Measurements from ENCODE around the gene LCNL1. TPM values are rescaled to one million over a fixed set of nuclear protein-coding genes. Genes with fewer than 3 reads are reported as not detected.

LCNL1 gene
- total RNA-seq, 1 experiment from 2014 or later: not detected

DNA sequence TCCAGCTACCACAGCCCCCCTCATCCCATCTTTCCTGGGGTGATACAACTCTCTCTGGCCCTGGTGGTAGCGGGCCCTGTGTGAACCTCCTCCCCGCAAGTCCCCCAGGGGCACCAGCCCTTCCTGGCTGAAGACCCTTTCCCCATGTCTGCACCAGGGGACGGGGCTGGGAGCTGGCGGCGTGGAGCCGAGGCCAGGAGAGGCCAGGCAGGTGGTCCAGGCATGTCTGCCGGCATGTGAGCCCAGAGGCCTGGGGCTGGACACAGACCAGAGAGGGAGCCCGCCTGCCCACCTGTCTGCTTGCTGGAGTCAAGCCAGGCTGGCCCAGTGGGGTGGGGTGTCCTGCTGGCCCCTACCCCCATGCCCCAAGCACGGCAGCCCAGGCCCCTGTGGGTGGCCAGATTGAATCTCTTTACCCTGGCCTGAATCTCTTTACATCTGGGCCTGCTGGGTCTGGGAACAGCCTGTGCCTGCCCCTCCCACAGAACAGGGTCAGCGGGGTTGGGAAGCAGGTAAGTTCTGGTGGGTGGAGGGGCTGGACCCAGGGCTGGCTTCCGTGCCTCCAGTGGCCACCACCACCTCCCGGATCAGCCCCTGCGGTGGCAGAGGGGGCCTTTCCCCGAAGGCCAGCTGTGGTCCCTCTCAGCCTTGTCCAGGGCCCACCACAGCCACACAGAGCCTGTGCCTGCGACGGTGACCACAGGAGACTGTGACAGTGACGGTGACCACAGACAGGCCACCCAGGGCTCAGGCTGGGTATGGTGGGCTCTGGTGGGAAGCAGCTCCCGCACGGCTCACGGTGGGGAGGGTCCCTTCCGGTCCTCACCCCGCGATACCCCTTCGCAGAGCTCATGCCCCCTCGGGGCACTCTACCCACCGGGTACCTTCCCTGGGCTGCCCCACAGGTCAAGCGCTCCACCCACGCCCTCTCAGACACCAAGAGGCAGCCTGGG, 23.6 kb upstream of the LCNL1 start:
- no peak for DNase-seq (ENCODE audit: low spot score)

DNA sequence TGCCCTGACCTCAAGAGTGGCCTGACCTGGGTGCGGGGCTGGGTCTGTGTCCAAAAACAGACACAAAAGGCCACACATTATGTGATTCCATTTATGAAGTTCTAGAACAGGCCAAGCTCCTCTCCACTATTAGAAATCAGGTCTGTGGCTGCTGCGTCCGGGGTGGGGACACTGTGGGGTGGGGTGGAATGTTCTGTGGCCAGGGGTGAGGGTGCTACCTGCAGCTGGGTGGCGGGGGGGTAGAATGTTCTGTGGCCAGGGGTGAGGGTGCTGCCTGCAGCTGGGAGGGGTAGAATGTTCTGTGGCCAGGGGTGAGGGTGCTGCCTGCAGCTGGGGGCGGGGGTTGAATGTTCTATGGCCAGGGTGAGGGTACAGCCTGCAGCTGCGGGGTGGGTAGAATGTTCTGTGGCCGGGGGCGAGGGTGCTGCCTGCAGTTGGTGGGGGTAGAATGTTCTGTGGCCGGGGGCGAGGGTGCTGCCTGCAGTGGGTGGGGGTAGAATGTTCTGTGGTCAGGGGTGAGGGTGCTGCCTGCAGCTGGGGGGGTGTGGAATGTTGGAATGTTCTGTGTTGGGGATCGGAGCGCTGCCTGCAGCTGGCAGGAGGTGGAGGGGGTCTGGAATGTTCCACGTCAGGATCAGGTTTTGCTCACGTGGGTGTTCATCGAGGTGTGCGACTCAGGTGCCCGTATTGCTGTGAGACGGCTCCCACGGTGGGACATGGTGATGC, 22.4 kb upstream of the LCNL1 start:
- DNase-seq (ENCODE audit: low spot score): no peak

- no peak for DNase-seq (ENCODE audit: low spot score)
Observed at GRCh38 chr9:136960938-136961275, 21.9 kb upstream of the LCNL1 start.

DNA sequence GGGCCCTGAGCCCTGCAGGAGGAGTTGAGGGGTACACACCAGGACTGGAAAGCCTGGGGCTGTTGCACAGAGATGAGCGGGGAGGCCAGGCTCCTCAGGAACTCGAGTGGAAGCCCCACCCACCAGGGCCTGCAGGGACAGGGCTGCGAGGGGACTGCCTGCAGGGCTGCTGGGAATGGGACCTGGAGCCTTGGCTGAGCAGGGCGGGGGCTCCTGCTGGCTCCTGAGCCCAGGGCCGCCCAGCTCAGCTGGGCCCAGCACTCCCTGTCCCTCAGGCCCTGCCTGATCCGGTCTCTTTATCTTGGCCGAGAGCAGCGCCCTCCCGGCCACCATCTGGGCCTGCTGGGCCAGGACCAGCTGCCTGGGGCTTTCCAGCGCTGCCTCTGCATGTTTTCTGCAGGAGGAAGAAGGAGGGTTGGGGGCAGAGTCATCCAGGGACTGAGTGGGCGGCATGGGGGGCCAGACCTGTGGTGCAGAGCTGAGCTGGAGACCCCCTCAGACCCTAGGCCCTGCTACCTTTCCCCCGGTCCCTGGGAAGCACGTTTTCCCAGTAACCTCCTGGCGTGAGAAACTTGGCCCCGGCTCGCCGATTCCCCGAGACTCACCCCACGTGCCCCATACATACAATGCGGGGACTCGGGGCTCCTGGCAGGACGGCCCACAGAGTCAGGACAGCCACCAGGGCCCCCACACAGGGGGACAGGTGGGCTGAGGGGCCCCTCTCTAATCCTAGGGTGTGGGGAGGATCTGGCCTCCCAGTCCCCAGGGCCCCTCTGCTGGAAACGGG, 21.3 kb upstream of the LCNL1 start:
- DNase-seq (ENCODE audit: low spot score): no peak

- DNase-seq (ENCODE audit: low spot score): no peak
Observed at GRCh38 chr9:136962163-136962562, 20.6 kb upstream of the LCNL1 start.

GRCh38 chr9:136962701-136963248, 20.0 kb upstream of the LCNL1 start:
- DNase-seq (ENCODE audit: low spot score): no peak

DNA sequence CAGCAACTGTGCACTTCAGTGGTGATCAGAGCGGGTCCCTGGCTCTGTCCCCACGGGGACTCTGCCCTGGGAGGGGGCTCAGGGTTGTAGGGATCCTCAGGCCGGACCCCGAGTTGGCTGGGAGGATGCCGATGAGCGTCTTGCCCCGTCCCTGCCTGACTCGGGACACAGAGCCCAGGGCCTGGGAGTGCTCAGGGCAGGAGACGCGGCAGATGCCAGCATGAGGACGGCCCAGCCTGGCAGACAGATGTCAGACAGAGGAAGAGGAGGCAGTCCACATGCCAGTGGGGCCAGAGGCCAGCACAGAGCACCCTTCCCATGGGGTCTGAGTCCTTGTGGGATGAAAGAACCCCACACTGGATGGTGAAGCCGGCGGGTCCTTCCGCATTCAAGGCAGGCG, 19.5 kb upstream of the LCNL1 start:
- no peak for DNase-seq (ENCODE audit: low spot score)

DNA sequence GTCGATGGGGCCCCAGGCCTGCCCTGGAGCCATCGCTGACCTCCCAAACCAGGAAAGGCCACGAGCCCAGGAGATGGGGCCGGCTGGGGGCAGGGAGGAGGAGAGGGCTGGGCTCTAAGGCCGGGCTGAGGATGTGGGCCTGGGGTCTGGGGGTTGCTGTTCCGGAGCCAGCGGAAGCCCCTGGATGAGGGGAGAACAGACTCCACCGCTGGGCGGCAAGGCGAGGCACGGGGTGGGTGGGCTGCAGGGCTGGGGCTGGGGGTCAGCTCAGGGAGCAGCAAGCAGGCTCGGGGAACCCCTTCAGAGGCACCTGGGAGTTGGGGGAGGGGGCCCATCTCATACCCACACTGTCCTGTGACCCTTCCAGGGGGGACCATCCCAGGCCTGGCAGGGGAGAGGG, 19.0 kb upstream of the LCNL1 start:
- no peak for DNase-seq (ENCODE audit: low spot score)

GRCh38 chr9:136964171-136964689, 18.6 kb upstream of the LCNL1 start:
- DNase-seq (ENCODE audit: low spot score): no peak

- no peak for DNase-seq (ENCODE audit: low spot score)
Observed at GRCh38 chr9:136964833-136965422, 17.9 kb upstream of the LCNL1 start.

DNA sequence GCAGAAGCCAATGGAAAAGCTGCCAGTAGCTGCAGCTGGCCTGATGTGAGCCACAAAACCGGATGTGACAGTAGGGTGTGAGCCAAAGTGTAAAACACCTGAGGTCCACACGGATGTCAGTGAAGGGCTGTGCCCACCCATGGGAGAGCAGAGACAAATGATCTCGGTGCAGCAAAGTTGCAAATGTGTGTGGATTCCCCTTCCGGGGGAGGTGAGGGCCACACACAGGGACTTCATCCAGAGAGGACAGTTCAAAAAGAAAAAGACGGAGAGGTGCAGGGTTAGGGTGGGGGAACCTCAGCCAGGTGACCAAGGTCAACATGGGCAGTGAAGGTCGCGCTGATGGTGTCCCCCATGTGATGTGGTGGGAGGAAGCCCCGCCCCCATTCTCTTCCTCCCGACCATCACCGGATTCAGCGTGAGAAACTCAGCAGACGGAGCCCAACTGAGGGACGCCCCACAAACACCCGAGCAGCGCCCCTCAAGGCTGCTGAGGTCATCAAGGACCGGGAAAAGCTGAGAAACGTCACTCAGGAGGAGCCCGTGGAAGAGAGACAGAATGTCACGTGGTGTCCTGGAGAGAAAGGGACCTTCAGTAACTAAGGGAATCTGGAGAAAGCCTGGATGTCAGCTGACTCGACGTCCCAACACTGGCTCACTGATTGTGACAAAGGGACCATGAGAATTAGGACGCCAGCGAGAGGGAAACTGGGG, 16.9 kb upstream of the LCNL1 start:
- no peak for DNase-seq (ENCODE audit: low spot score)

GRCh38 chr9:136968333-136969127, 14.3 kb upstream of the LCNL1 start:
- DNase-seq (ENCODE audit: low spot score): no peak

GRCh38 chr9:136969150-136969549, 13.6 kb upstream of the LCNL1 start:
- DNase-seq (ENCODE audit: low spot score): no peak

DNA sequence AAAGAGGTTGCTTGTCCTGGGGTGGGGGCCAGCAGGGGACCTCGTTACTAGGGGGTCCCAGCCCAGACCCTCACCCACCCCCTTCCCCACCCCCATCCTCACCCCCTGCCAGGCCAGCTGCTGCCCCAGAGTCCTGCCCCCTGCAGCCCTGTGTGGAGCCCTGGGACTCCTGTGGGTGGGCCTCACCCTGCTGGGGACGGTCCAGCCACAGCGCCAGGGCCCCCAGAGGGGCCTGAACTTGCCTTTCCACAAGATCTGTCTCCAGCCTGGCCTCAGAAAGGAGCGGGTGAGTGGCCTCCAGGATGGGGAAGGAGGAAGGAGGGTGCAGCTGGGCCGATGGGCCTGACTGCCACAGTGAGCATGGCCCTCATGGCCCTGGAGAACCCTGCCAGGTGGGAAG, 13.0 kb upstream of the LCNL1 start:
- DNase-seq (ENCODE audit: low spot score): no peak

DNA sequence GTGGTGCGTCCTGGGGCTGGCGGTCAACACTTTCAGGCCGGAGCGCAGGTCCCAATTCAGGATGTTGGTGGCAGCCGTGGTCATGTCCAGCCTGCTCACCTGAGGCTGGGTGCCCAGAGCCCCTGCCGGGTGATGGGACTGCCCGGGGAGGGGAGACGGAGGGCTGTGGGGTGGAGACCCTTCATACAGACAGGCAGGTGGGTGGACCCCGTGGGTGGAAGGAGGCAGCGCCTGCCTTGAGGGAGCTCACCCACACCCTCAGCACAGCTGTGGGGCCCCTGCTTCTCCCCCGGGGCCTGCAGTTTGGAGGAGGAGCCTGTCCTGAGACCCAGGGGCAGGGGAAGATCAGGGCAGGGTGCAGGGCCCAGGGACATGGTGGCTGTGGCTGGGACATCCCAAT, 12.4 kb upstream of the LCNL1 start:
- DNase-seq (ENCODE audit: low spot score): no peak

DNA sequence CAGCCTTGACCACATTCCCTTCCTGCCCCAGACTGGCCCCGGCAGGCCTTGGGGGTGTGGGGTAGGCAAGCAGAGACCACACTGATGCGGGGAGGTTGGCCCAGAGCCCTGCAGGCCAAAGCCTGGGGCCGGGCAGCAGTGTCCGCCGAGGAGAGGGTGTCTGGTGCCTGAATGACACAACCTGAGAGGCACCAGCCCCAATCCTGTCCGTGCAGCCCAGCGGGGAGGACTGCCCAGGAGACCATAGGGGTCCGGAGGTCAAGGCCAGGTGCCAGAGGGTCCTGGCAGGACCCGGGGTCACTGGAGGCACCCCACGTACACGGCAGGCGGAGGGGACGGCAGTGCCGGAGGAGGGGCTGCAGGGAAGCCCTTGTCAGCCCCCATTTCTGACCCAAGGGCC, 11.0 kb upstream of the LCNL1 start:
- no peak for DNase-seq (ENCODE audit: low spot score)

DNA sequence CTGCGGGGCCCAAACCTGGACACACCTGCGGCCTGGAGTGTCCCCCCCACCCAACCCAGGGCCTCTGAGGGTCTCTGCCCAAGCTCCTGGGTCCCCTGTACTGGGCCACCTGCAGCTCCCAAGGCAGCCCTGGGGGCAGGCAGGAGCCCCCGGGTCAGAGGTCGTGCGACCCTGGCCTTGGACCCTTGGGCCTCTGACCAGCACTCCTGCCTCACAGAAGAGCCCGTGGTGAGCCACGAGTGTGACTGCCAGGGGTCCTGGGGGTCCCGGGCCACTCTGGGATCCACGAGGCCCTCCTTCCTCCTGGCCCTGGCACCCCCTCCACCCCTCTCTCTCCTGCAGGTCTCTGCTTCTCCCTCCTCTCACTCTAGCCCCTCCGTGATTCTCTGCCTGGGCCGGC, 10.5 kb upstream of the LCNL1 start:
- DNase-seq (ENCODE audit: low spot score): no peak

GRCh38 chr9:136972743-136973142, 10.1 kb upstream of the LCNL1 start:
- DNase-seq (ENCODE audit: low spot score): no peak
